Liver (tissue), 3 donors: ENCODE measurements around the gene PHTF2.

Experiments used
- EGR1 ChIP-seq, 2 donors: IDR thresholded peaks; 2 replicates each; pipeline ENCODE4 v1.6.1; 2016 to 2018; ENCODE audit warnings: antibody characterized with exemption in 2 of 2, low read depth in 2 of 2
- HNF4A ChIP-seq, 2 donors: conservative IDR thresholded peaks; 2 replicates each; pipeline ENCODE4 v1.6.1; 2016; ENCODE audit warnings: antibody characterized with exemption in 2 of 2, mild to moderate bottlenecking in 2 of 2
- HNF4G ChIP-seq: IDR thresholded peaks from 2 replicates; pipeline ENCODE4 v1.6.1; 2016; ENCODE audit warnings: antibody characterized with exemption
- RAD21 ChIP-seq, 2 donors: IDR thresholded peaks; 2 replicates each; pipeline ENCODE4 v1.6.1; 2016; ENCODE audit warnings: antibody characterized with exemption in 2 of 2, mild to moderate bottlenecking in 2 of 2
- TAF1 ChIP-seq: conservative IDR thresholded peaks from 2 replicates; pipeline ENCODE4 v1.6.1; 2016; ENCODE audit warnings: antibody characterized with exemption, mild to moderate bottlenecking
- YY1 ChIP-seq: IDR thresholded peaks from 2 replicates; pipeline ENCODE4 v1.6.1; 2016; ENCODE audit warnings: antibody characterized with exemption, mild to moderate bottlenecking
- TF ChIP-seq, protein P1 (sequence below): fragments of 150-350 bp; IDR thresholded peaks from 2 replicates; pipeline ENCODE4 v1.5.1; 2017; ENCODE audit warnings: improper control_type of control experiment, low read depth, low read length; ENCODE audit not compliant: missing input control
- donor health status: healthy.
- donor health status: healthy.

DNA sequence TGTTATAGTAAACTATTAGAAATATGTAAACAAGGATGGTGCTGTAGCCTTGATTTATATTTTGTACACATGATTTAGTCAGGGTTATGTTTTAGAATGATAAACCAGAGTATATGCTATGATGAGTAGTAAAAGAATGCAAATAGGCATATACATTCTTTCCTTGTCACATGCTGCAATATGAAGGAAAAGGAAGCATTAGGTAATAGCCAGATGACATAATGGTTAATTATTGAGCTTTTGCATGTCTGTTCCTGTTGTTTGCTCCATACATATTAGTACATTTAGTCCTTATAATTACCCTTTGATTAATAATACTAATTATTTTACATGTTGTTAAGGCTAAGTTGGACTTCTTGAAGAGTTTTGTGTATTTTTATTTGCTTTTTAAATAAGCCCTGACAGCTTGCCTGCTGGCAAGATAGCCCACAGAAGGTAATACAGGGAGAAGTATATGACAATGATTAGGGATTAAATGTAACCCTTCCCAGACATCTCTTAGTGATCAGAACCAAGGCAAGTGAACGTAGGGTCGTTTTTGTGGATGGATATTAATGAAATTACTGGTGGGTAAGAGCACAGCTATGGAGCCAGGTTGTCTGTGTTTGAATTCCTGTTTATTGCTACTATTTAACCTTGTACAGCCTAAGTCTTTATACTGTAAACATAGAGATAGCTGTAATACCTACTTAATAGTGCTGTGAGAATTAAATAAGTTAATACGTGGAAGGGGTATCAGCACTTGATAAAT lies 68.4 kb downstream of the PHTF2 start:
- TF ChIP-seq, protein P1, sequence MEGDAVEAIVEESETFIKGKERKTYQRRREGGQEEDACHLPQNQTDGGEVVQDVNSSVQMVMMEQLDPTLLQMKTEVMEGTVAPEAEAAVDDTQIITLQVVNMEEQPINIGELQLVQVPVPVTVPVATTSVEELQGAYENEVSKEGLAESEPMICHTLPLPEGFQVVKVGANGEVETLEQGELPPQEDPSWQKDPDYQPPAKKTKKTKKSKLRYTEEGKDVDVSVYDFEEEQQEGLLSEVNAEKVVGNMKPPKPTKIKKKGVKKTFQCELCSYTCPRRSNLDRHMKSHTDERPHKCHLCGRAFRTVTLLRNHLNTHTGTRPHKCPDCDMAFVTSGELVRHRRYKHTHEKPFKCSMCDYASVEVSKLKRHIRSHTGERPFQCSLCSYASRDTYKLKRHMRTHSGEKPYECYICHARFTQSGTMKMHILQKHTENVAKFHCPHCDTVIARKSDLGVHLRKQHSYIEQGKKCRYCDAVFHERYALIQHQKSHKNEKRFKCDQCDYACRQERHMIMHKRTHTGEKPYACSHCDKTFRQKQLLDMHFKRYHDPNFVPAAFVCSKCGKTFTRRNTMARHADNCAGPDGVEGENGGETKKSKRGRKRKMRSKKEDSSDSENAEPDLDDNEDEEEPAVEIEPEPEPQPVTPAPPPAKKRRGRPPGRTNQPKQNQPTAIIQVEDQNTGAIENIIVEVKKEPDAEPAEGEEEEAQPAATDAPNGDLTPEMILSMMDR = no peak
- TF ChIP-seq TAF1 (no peak), HNF4G (no peak), HNF4A (conservative IDR thresholded peaks at IDR 0.05) (no peak), EGR1 (IDR thresholded peaks at IDR 0.05; ENCODE audit: low read depth in 2 of 2) (no peak), YY1 (no peak), RAD21 (IDR thresholded peaks at IDR 0.05) (no peak)
